Activated CD4-positive, alpha-beta T cell treated with anti-CD3 and anti-CD28 coated beads for 1 hour (primary cell): ENCODE data around the gene MT1F.

ENCODE experiments used
- DNase-seq: peaks from one replicate; pipeline ENCODE4 v3.0.0-alpha.2; 2020

MT1F gene

GRCh38 chr16:56701534-56701933, 43.8 kb downstream of the MT1F start:
- DNase-seq = no peak

- DNase-seq = no peak
Observed at GRCh38 chr16:56702836-56703235, 45.1 kb downstream of the MT1F start.
